ENCODE results near the gene BNIPL.

GRCh38 chr1:151060657-151061421 is 24.5 kb downstream of the BNIPL start:
- TF ChIP-seq POLR2AphosphoS5 (IDR thresholded peaks at IDR 0.05; ENCODE audit: low read depth, low read length) (no peak), TAF1 (IDR thresholded peaks at IDR 0.05; ENCODE audit: borderline replicate concordance, low read depth, low read length) (no peak), POLR2A (IDR thresholded peaks at IDR 0.05; ENCODE audit: low read depth, low read length) (no peak)

Data from GM12892 (cell line).